GM13977 (cell line): Measurements from ENCODE around the gene SCD5.

Experiments used
- DNase-seq: peaks from one replicate; pipeline ENCODE4 v3.0.0; 2012; ENCODE audit warnings: low spot score
- CTCF ChIP-seq: IDR thresholded peaks from 2 replicates; pipeline ENCODE4 v1.5.1; 2012; ENCODE audit warnings: mild to moderate bottlenecking, control low read depth; ENCODE audit not compliant: insufficient read depth; ENCODE audit errors: extremely low read depth, missing control alignments
- in situ Hi-C: fragments of 300-500 bp; cut with MboI; formaldehyde crosslinking; loops from one replicate; pipeline ENCODE4 v1.12.0; 2022; ENCODE audit warnings: low sequenced_read_pairs, low pct_unique_long_range_greater_than_20kb, mixed read lengths, inconsistent platforms; ENCODE audit not compliant: unreplicated experiment

The SCD5 gene

GRCh38 chr4:82613121-82613520 is 185.5 kb downstream of the SCD5 start:
- TF ChIP-seq CTCF: no peak
- in situ Hi-C loops: no loop called here
- DNase-seq: no peak

- no peak for DNase-seq
- TF ChIP-seq CTCF: no peak
- in situ Hi-C loops: no loop called here
Measured at GRCh38 chr4:82611982-82612381, 186.6 kb downstream of the SCD5 start.

GRCh38 chr4:82611527-82611926 is 187.1 kb downstream of the SCD5 start:
- no peak for DNase-seq
- in situ Hi-C loops: no loop called here
- TF ChIP-seq CTCF: no peak

GRCh38 chr4:82610041-82610440 is 188.6 kb downstream of the SCD5 start:
- in situ Hi-C loops: no loop called here
- no peak for DNase-seq
- no peak for TF ChIP-seq CTCF

GRCh38 chr4:82606622-82607021 is 192.0 kb downstream of the SCD5 start:
- in situ Hi-C loops: no loop called here
- DNase-seq: no peak
- TF ChIP-seq CTCF: no peak

- TF ChIP-seq CTCF: no peak
- no peak for DNase-seq
- in situ Hi-C loops: no loop called here
Measured at GRCh38 chr4:82604522-82604921, 194.1 kb downstream of the SCD5 start.
